Liver (tissue), 9 donors: ENCODE measurements around the gene CRELD2. TPM values are rescaled to one million over a fixed set of nuclear protein-coding genes. Genes with fewer than 3 reads are reported as not detected.

Experiments used
- DNase-seq: peaks from one replicate; pipeline ENCODE4 v3.0.0-alpha.2; 2017; ENCODE audit warnings: low spot score
- H3K27ac ChIP-seq, 2 donors: one replicate each; pipeline ENCODE4 v1.7.0; 2013; ENCODE audit warnings: inconsistent platforms in 2 of 2, low read length in 2 of 2, control low read depth in 1 of 2, low read depth in 1 of 2, mild to moderate bottlenecking in 1 of 2
- H3K27me3 ChIP-seq, 4 donors: one replicate each; pipeline versions ENCODE4 v1.6.1 to v1.7.0; 2013; ENCODE audit warnings: low read length in 3 of 4, inconsistent platforms in 1 of 4, mild to moderate bottlenecking in 1 of 4, moderate library complexity in 1 of 4; ENCODE audit not compliant: control insufficient read depth in 4 of 4, insufficient read depth in 4 of 4
- H3K36me3 ChIP-seq, 4 donors: one replicate each; pipeline versions ENCODE4 v1.6.1 to v1.7.0; 2013; ENCODE audit warnings: low read length in 3 of 4, mild to moderate bottlenecking in 3 of 4, low read depth in 1 of 4, moderate library complexity in 1 of 4; ENCODE audit not compliant: control insufficient read depth in 4 of 4, insufficient read depth in 3 of 4
- H3K4me1 ChIP-seq, 4 donors: one replicate each; pipeline versions ENCODE4 v1.6.1 to v1.7.0; 2013; ENCODE audit warnings: low read length in 3 of 4, mild to moderate bottlenecking in 3 of 4, moderate library complexity in 1 of 4; ENCODE audit not compliant: control insufficient read depth in 4 of 4, insufficient read depth in 4 of 4
- H3K4me3 ChIP-seq, 3 donors: one replicate each; pipeline versions ENCODE4 v1.6.1 to v1.7.0; 2013; ENCODE audit warnings: low read length in 3 of 3, control low read depth in 1 of 3, low read depth in 1 of 3, mild to moderate bottlenecking in 1 of 3
- H3K9ac ChIP-seq, 2 donors: one replicate each; pipeline ENCODE4 v1.7.0; 2013; ENCODE audit warnings: low read length in 2 of 2, mild to moderate bottlenecking in 2 of 2, moderate library complexity in 2 of 2, control low read depth in 1 of 2, low read depth in 1 of 2
- H3K9me3 ChIP-seq, 4 donors: one replicate each; pipeline versions ENCODE4 v1.6.1 to v1.7.0; 2013; ENCODE audit warnings: low read length in 3 of 4; ENCODE audit not compliant: control insufficient read depth in 4 of 4
- CTCF ChIP-seq: fragments of 150-350 bp; IDR thresholded peaks from 2 replicates; pipeline ENCODE4 v1.5.1; 2017; ENCODE audit warnings: improper control_type of control experiment, low read depth, low read length; ENCODE audit not compliant: missing input control
- EGR1 ChIP-seq, 2 donors: IDR thresholded peaks; 2 replicates each; pipeline ENCODE4 v1.6.1; 2016 to 2018; ENCODE audit warnings: antibody characterized with exemption in 2 of 2, low read depth in 2 of 2
- FOXA1 ChIP-seq: IDR thresholded peaks from 2 replicates; pipeline ENCODE4 v1.6.1; 2016; ENCODE audit warnings: antibody characterized with exemption
- FOXA2 ChIP-seq: IDR thresholded peaks from 2 replicates; pipeline ENCODE4 v1.6.1; 2016; ENCODE audit warnings: antibody characterized with exemption
- GABPA ChIP-seq, 2 donors: IDR thresholded peaks in 1 of 2; conservative IDR thresholded peaks in 1 of 2; 2 replicates each; pipeline ENCODE4 v1.6.1; 2016; ENCODE audit warnings: antibody characterized with exemption in 2 of 2, mild to moderate bottlenecking in 1 of 2, moderate library complexity in 1 of 2
- HNF4A ChIP-seq, 2 donors: conservative IDR thresholded peaks; 2 replicates each; pipeline ENCODE4 v1.6.1; 2016; ENCODE audit warnings: antibody characterized with exemption in 2 of 2, mild to moderate bottlenecking in 2 of 2
- HNF4G ChIP-seq: IDR thresholded peaks from 2 replicates; pipeline ENCODE4 v1.6.1; 2016; ENCODE audit warnings: antibody characterized with exemption
- JUND ChIP-seq, 2 donors: IDR thresholded peaks; 2 replicates each; pipeline ENCODE4 v1.6.1; 2016; ENCODE audit warnings: antibody characterized with exemption in 2 of 2
- NR2F2 ChIP-seq: IDR thresholded peaks from 2 replicates; pipeline ENCODE4 v1.6.1; 2016; ENCODE audit warnings: antibody characterized with exemption
- RAD21 ChIP-seq, 2 donors: IDR thresholded peaks; 2 replicates each; pipeline ENCODE4 v1.6.1; 2016; ENCODE audit warnings: antibody characterized with exemption in 2 of 2, mild to moderate bottlenecking in 2 of 2
- SP1 ChIP-seq: IDR thresholded peaks from 2 replicates; pipeline ENCODE4 v1.6.1; 2018; ENCODE audit warnings: antibody characterized with exemption, mild to moderate bottlenecking
- TAF1 ChIP-seq: conservative IDR thresholded peaks from 2 replicates; pipeline ENCODE4 v1.6.1; 2016; ENCODE audit warnings: antibody characterized with exemption, mild to moderate bottlenecking
- YY1 ChIP-seq: IDR thresholded peaks from 2 replicates; pipeline ENCODE4 v1.6.1; 2016; ENCODE audit warnings: antibody characterized with exemption, mild to moderate bottlenecking
- WGBS: extraction: QIAGEN DNeasy Blood & Tissue Kit; methylation state at CpG from one replicate; pipeline ENCODE4 v1.1.7; 2013; 5-methylcytosine and 5-hydroxymethylcytosine counted together
- polyA plus RNA-seq, 2 donors: library from polyadenylated mRNA; stranded (reverse) in 1 of 2; unstranded in 1 of 2; fragments of 200-250 nt in 1 of 2; fragments of >200 nt in 1 of 2; fragmentation: Nextera tagmentation in 1 of 2; extraction: Ambion mirVana in 1 of 2; gene quantifications; one replicate each; pipeline versions ENCODE4 v1.2.1 to v1.2.3, GENCODE V29; 2013 to 2015
- total RNA-seq, 2 donors: library from RNA; depleted of rRNA; stranded (reverse); fragments of >200 nt; gene quantifications; one replicate each; pipeline ENCODE4 v1.2.3, GENCODE V29; 2014
- TF ChIP-seq, protein P1 (sequence below): IDR thresholded peaks from 2 replicates; pipeline ENCODE4 v1.6.1; 2016; ENCODE audit warnings: antibody characterized with exemption
- TF ChIP-seq, protein P2 (sequence below): IDR thresholded peaks from 2 replicates; pipeline ENCODE4 v1.6.1; 2016; ENCODE audit warnings: antibody characterized with exemption, mild to moderate bottlenecking
- TF ChIP-seq, protein P3 (sequence below): IDR thresholded peaks from 2 replicates; pipeline ENCODE4 v1.6.1; 2016; ENCODE audit warnings: antibody characterized with exemption
- TF ChIP-seq, protein P4 (sequence below): IDR thresholded peaks from 2 replicates; pipeline ENCODE4 v1.6.1; 2016; ENCODE audit warnings: antibody characterized with exemption
- donor health status: healthy.
- donor health status: healthy.
- donor health status: healthy.
- donor health status: healthy.
- donor health status: healthy.

Gene CRELD2
- total and polyA plus RNA-seq, 4 donors: 17.2 to 98.1 (median 57.1) TPM

GRCh38 chr22:49900441-49901230 is 17.8 kb upstream of the CRELD2 start:
- no peak for TF ChIP-seq CTCF
- no peak for TF ChIP-seq RAD21 (IDR thresholded peaks at IDR 0.05)
- TF ChIP-seq TAF1: no peak
- no peak for TF ChIP-seq HNF4G
- TF ChIP-seq, protein P1, sequence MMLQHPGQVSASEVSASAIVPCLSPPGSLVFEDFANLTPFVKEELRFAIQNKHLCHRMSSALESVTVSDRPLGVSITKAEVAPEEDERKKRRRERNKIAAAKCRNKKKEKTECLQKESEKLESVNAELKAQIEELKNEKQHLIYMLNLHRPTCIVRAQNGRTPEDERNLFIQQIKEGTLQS: no peak
- no peak for TF ChIP-seq JUND (IDR thresholded peaks at IDR 0.05)
- TF ChIP-seq YY1: no peak
- TF ChIP-seq, protein P2, sequence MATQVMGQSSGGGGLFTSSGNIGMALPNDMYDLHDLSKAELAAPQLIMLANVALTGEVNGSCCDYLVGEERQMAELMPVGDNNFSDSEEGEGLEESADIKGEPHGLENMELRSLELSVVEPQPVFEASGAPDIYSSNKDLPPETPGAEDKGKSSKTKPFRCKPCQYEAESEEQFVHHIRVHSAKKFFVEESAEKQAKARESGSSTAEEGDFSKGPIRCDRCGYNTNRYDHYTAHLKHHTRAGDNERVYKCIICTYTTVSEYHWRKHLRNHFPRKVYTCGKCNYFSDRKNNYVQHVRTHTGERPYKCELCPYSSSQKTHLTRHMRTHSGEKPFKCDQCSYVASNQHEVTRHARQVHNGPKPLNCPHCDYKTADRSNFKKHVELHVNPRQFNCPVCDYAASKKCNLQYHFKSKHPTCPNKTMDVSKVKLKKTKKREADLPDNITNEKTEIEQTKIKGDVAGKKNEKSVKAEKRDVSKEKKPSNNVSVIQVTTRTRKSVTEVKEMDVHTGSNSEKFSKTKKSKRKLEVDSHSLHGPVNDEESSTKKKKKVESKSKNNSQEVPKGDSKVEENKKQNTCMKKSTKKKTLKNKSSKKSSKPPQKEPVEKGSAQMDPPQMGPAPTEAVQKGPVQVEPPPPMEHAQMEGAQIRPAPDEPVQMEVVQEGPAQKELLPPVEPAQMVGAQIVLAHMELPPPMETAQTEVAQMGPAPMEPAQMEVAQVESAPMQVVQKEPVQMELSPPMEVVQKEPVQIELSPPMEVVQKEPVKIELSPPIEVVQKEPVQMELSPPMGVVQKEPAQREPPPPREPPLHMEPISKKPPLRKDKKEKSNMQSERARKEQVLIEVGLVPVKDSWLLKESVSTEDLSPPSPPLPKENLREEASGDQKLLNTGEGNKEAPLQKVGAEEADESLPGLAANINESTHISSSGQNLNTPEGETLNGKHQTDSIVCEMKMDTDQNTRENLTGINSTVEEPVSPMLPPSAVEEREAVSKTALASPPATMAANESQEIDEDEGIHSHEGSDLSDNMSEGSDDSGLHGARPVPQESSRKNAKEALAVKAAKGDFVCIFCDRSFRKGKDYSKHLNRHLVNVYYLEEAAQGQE: no peak
- no peak for TF ChIP-seq NR2F2
- no peak for TF ChIP-seq FOXA1
- TF ChIP-seq EGR1 (IDR thresholded peaks at IDR 0.05; ENCODE audit: low read depth in 2 of 2): no peak
- no peak for TF ChIP-seq FOXA2
- no peak overlapping the region for H3K9ac ChIP-seq
- H3K4me1 ChIP-seq: no peaks in the 10 kb centered on the region
- no peak overlapping the region for H3K27ac ChIP-seq
- WGBS: 94% methylated on average over 30 of the region's 30 CpGs
- H3K9me3 ChIP-seq: no peaks in the 10 kb centered on the region
- peaks cover 4 to 44% (median 18%) of the 10 kb centered on the region in 4 donors for H3K36me3 ChIP-seq
- no peak for DNase-seq
- H3K27me3 ChIP-seq: no peaks in the 10 kb centered on the region
- H3K4me3 ChIP-seq: no peak overlapping the region

DNA sequence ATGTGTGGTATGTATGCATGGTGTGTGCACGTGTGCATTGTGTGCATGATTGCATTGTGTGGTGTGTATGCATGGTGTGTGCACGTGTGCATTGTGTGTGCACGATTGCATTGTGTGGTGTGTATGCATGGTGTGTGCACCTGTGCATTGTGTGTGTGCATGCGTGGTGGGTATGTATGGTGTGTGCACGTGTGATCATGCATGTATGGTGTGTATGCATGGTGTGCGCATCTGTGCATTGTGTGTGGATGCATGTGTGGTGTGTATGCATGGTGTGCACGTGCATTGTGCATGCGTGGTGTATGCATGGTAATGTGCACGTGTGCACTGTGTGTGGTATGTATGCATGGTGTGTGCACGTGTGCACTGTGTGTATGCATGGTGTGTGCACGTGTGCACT is 17.0 kb upstream of the CRELD2 start:
- no peaks in the 10 kb centered on the region for H3K9me3 ChIP-seq
- DNase-seq: no peak
- WGBS: 95% methylated on average over 11 of the region's 11 CpGs
- no peaks in the 10 kb centered on the region for H3K4me1 ChIP-seq
- no peak overlapping the region for H3K4me3 ChIP-seq
- no peaks in the 10 kb centered on the region for H3K27me3 ChIP-seq
- TF ChIP-seq SP1 (no peak), JUND (IDR thresholded peaks at IDR 0.05) (no peak), FOXA2 (no peak), HNF4G (no peak), GABPA (IDR thresholded peaks at IDR 0.05 in 1 of 2, conservative IDR thresholded peaks at IDR 0.05 in 1 of 2) (no peak), HNF4A (conservative IDR thresholded peaks at IDR 0.05) (no peak)
- TF ChIP-seq, protein P3, sequence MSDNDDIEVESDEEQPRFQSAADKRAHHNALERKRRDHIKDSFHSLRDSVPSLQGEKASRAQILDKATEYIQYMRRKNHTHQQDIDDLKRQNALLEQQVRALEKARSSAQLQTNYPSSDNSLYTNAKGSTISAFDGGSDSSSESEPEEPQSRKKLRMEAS: no peak
- TF ChIP-seq, protein P4, sequence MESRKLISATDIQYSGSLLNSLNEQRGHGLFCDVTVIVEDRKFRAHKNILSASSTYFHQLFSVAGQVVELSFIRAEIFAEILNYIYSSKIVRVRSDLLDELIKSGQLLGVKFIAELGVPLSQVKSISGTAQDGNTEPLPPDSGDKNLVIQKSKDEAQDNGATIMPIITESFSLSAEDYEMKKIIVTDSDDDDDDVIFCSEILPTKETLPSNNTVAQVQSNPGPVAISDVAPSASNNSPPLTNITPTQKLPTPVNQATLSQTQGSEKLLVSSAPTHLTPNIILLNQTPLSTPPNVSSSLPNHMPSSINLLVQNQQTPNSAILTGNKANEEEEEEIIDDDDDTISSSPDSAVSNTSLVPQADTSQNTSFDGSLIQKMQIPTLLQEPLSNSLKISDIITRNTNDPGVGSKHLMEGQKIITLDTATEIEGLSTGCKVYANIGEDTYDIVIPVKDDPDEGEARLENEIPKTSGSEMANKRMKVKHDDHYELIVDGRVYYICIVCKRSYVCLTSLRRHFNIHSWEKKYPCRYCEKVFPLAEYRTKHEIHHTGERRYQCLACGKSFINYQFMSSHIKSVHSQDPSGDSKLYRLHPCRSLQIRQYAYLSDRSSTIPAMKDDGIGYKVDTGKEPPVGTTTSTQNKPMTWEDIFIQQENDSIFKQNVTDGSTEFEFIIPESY: no peak
- TF ChIP-seq, protein P1: no peak
- H3K36me3 ChIP-seq: peaks cover 4 to 47% (median 20%) of the 10 kb centered on the region in 4 donors
- H3K27ac ChIP-seq: no peak overlapping the region
- no peak overlapping the region for H3K9ac ChIP-seq
